Stomach (tissue), 4 donors: ENCODE measurements around the gene PITRM1.

Experiments used
- CTCF ChIP-seq, 7 experiments: fragments of 450-650 bp in 4 of 7; fragments of 200-600 bp in 3 of 7; sonication (generic) in 3 of 7; IDR thresholded peaks; one replicate each; pipeline ENCODE4 v1.5.1; 2016 to 2019; ENCODE audit warnings: antibody characterized with exemption in 7 of 7, control low read depth in 2 of 7, mild to moderate bottlenecking in 1 of 7
- EP300 ChIP-seq: sonication (generic); formaldehyde crosslinking; IDR thresholded peaks from one replicate; pipeline ENCODE4 v1.6.1; 2017; ENCODE audit warnings: antibody characterized with exemption

DNA sequence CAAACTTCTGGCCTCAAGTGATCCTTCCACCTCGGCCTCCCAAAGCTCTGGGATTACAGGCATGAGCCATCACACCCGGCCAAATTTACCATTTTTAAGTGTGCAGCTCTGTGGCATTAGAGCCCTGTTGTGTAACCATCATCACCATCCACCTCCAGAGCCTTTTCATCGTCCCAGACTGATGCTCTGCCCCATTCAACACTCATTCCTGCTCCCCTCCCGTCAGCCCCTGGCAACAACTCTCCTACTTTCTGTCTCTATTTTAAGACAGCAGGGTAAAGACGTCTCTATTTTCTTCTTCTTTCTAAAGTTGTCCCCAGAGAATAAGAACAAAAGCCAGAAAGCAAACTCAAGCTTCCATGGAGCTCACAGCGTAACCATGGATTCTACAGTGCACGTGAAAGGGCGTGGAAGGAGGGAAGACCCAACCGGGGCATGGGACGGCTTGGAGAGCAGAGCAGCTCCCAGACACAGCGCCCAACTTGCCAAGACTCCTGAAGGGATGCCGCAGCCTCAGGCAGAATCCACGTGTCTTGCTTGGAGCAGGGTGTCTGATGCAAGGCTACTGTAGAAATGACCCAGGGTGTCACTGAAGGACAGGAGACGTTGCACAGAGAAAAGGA is 42.7 kb upstream of the PITRM1 start:
- TF ChIP-seq EP300 (no peak), CTCF (IDR thresholded peaks at IDR 0.05) (no peak)
